IPS DF 19.7 (cell line): ENCODE data around the gene SKA1.
A peak's percentile ranks its signal among the peaks of the same experiment; 100 is the strongest.

ENCODE experiments used
- DNase-seq: peaks from one replicate; pipeline ENCODE4 v3.0.0-alpha.2; 2013; ENCODE audit warnings: low read depth, low spot score

Gene SKA1, protein sequence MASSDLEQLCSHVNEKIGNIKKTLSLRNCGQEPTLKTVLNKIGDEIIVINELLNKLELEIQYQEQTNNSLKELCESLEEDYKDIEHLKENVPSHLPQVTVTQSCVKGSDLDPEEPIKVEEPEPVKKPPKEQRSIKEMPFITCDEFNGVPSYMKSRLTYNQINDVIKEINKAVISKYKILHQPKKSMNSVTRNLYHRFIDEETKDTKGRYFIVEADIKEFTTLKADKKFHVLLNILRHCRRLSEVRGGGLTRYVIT

DNA sequence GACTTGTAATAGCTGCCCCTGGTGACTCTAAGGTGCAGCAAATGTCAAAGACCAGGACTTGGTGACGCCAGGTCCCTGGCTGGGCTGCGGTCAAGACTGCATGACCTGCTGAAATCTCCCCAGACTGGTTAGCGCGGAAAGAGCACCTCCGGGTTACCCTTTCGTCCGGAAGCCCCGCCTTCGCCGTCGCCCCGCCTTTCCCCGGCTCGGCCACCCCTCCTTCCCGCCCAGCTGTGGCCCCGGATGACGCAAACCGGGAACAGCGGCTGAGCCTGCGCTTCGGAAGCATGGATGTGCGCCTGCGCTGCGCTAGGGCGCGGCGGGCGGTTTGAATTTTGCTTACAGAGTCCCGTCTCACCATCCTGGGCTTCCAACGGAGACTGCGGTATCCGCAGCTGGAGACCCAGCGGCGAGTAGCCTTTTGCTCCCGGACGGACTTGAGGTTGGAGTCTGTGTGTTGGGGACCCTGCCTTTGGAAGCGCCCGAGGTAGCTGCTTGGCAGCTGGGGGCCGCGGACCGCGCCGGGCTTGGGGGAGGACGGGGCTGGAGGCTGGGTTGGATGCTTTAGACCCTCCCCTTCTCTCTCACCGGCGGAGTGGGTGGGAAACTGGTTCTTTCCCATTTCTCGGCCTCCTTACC is at the start of gene SKA1:
TSS of gene SKA1 (plus strand) at position 294 of the 639 bp plus-strand sequence. CDS start 785 bp downstream, outside the sequence.
- DNase-seq = peak; percentile 86

DNA sequence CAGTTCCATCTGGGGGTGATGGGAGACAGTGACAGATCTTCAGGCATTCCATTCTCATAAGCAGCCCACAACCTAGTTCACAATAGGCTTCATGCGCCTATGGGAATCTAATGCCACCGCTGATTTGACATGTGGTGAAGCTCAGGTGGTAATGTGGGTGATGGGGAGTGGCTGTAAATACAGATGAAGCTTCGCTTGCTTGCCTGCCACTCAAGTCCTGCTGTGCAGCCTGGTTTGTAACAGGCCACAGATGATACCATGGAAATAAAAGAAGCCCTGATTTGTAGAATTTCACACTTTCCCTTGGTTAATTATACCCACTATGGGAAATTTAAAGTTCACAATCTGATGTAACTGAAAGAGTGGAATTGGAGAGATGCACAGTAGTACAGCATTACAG is 46.9 kb upstream of the SKA1 start:
- DNase-seq = no peak

DNA sequence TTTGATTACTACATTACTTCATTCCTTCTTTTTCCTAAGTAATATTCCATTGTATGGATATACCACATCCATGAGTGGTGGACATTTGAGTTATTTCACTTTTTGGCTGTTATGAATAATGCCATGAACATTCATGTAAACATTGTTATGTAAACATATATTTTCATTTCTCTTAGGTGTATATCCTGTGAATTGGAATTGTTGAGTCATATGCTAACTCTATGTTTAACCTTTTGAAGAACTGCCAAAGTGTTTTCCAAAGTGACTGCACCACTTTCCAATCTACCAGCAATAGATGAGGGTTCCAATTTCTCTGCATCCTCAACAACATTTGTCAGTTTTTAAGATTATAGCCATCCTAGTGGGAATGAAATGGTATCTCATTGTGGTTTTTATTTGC is 44.7 kb upstream of the SKA1 start:
- no peak for DNase-seq

DNA sequence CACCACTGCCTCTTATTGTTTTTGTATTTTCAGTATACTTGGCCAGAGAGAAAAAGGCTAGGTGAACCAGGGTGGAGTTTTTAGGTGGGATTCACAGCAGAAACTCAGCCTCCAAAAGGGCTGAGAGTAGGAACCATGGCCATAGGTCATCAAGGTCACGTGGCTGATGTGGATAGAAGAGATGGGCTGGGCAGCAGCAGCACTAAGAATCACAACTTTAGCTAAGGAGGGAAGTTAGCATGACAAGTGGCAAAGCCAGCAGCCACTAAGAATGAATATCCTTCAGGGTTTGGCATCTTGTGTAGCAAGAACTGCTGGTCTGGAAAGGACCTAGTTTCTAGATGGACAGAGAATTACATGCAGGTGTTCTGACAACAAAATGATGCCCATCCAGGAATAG is 43.2 kb upstream of the SKA1 start:
- no peak for DNase-seq

DNA sequence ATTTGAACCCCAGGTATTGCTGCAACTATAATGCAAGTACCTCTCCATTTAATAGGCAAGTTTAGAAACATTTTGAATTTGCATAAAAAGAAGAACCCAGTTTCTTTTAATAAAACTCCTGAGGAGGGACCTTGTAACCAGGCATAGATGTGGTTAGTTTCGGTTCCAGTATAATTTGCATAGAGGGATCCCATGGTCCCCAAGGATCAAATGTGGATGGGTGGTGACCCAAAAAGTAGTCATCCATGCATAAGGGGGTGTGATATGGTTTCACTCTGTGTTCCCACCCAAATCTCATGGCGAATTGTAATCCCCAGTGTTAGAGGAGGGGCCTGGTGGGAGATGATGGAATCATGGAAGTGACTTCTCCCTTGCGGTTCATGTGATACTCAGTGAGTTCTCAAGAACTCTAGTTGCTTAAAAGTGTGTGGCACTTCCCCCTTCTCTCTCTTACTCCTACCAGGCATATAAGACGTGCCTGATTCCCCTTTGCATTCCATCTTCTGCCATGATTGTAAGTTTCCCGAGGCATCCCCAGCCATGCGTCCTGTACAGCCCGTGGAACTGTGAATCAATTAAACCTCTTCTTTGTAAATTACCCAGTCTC is 40.2 kb upstream of the SKA1 start:
- no peak for DNase-seq

DNA sequence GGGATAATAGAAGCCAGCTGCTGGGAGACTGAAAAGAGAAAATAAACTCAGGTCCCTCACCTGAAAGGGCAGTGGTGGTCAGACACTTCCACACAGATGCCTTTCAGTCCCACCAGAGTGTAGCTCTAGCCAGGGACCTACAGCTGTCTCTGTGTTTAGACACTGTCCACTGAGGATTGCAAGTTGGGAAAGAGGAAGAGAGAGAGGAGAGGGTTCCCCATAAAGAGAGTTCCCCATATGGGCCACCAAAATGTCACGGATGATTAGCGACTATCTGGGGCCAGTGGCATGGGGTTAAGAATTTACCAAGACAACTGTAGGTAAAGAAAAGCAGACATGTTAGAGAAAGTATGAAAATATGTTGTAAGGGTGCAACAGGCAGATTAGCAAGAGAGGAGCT is 36.7 kb upstream of the SKA1 start:
- no peak for DNase-seq

DNA sequence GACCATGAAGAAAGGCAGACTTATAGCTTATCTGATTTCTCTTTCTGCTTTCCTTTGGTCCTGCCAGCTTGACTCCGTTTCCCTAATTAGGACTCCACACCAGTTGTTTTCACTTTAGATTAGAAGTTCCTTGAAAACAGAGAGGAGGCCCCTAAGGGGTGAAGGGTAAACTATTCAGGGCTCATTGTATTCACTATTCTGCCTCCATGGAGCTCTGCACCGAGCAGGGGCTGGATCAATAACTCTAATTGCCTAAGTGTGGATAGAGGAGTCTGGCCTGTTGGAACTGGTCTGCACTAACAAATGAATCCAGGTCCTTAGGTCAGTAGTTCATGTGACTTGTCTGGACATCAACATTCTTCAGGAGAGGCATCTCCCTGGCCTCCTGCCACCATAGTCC is 36.1 kb upstream of the SKA1 start:
- DNase-seq = no peak

DNA sequence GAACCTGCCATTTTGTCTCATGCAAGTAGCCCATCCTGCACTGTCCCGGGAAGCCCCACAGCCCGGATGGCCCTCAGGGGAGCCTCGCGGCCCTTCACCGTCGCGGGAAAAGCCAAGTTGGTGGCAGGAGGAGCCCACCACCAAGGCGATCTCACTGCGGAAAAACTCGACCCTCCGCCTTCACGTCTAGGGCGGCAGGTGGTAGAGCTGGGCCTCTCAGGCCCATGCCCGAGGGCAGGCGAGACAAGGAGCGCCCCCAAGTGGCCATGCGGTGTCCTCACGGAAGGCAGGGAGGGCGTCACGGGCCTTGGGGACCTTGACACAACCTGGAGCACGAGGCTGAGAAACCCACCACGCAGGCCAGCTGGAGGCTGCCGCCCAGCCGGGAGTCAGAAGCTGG is 34.8 kb upstream of the SKA1 start:
- no peak for DNase-seq

DNA sequence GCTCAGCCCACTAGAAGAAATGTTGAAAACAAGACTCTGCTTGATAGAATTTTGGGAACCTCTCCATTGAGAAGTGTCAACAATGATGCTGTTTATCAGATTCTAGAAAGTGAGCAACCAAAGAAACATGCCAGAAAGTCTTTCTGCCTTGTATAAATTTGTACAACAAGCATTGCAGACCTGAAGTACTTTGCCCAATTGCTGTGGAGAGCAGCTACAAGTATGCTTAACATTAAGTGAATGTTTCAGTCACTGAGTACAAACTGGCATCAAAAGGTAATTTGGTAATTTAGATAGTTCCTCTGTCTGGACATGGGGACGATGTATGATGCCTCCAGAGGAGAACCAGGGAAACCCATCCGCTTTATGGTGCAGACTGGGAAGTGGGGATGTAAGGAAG is 33.4 kb upstream of the SKA1 start:
- DNase-seq = no peak

DNA sequence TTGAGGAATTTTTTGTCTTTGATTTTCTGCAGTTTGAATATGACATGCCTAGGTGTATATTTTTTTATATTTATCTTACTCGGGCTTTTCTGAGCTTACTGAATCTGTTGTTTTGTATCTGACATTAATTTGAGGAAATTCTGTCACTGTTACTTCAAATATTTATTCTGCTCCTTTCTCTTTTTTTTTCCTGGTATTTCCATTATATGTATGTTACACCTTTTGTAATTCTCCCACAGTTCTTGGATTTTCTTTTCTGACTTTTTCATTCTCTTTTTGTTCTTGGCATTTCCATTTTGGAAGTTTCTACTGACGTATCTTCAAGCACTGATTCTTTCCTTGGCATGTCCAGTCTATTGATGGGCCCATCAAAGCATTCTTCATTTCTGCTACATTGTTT is 24.1 kb upstream of the SKA1 start:
- no peak for DNase-seq

DNA sequence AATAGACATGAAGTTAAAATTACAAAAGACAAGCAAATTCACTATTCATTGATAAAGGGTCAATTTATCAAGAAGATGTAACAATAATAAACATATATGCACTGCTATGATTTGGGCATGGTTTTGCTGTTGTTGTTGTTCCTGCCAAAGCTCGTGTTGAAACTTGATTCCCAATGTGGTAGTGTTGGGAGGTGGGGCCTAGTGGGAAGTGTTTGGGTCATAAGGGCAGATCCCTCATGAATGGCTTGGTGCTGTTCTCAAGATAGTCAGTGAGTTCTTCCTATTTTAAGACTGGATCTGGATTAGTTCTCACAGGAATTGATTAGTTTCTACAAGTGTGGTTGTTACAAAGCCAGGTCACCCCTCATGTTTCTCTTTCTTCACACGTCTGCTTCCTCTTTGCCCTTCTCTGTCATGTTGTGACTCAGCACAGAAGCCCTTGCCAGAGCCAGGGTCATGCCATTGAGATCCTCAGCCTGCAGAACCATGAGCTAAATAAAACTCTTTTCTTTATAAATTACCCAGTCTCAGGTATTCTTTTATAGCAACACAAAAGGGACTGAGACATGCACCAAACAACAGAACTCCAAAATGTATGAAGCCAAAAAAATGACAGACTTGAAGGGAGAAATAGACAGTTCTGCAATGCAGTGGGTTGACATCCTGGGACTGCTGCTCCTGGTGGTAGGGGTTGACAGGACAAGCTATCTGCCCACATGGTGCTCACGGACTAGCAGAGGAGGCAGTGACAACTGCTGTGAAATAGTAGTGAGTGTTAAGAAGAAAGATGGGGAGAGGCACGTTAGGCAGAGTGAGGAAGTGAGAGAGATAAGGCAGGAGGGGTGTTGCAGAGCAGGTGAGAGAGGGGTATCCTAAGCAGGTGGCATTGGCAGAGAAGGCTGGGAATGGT is 18.6 kb upstream of the SKA1 start:
- DNase-seq = no peak

DNA sequence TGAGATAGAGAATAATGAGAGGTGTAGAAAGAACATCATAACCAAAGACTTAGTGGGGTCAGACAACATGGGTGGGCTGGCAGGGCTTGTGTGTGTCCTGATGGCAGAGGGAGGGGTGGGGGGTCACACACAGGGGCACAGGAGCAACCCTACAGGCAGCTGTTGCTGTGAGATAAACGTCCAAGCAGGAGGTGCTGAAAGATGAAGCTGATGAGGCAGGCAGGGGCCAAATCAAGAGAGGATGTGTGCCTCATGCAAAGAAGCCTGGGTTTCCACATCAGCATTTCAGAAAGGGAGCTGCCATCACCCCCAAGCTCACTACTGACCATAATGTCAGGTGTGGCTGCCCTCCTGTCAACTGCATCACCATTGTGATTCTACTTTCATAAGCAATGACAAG is 16.0 kb upstream of the SKA1 start:
- DNase-seq = no peak

DNA sequence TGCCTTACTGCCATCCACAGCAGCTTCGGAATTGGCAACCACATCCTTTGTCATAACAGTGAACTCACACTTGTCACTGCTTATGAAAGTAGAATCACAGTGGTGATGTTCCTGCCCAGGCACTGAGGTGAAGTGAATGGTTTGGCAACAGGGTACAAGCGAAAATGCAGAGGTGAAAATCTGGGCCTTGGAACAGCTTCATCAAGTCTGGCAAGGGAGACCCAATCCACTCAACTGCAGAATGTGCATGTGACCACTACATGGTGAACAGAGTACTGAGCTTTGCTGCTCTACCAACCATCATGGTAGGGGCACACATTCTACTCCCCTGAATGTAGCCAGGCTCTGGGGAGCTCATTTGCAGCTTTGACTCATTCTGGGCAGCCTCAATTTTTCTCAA is 15.0 kb upstream of the SKA1 start:
- no peak for DNase-seq

DNA sequence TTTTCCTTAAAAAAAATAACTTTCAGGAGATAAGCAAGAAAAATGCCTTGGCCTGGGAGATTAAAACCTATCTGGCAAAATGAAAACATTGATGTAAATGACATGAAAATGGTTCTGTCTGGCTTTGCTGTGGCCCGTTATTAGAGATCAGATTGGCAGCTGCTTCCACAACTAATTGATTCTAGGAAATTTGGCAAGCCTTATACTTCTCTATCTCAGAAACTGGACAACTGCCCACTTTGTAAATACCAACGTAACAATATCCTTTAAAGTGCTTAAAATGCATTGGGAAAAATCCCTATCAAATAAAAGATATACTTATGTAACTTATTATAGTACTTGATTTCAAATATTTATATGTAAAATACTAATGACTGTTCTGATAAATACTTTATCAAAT is 14.2 kb upstream of the SKA1 start:
- DNase-seq = no peak

DNA sequence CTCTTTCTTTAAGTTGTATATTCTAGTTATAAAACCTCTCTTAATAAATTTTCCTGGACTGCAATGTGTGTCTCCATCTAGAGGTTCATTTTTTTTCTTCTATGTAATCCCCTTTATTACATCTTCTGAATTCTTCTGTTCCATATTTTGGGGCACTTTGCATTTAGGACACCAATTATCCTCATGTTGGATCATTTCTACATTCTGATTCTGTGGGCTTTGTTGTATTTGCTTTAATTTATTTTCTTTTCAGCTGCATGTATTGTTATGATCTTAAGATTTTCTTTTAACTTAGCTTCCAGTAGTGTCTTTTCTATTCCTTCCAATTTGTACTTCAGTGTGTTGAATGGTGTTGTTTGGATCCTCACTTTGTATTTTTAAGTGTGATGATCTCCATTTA is 5.2 kb upstream of the SKA1 start:
- DNase-seq = no peak

DNA sequence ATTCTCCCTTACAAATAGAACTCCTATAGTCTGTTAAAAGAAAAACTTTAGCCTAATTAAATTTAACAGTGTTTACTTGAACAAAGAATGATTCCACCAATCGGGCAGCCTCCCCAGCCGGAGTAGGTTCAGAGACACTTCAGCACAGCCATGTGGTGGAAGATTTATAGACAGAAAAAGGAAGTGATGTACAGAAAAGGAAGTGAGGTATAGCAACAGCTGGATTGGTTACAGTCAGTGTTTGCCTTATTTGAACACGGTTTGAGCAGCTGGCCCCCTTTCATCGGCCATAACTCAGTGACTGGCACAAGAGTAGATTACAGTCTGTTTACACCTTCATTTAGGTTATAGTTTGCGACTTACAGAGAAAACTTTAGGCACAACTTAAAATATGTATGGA is 2.1 kb upstream of the SKA1 start:
- no peak for DNase-seq

DNA sequence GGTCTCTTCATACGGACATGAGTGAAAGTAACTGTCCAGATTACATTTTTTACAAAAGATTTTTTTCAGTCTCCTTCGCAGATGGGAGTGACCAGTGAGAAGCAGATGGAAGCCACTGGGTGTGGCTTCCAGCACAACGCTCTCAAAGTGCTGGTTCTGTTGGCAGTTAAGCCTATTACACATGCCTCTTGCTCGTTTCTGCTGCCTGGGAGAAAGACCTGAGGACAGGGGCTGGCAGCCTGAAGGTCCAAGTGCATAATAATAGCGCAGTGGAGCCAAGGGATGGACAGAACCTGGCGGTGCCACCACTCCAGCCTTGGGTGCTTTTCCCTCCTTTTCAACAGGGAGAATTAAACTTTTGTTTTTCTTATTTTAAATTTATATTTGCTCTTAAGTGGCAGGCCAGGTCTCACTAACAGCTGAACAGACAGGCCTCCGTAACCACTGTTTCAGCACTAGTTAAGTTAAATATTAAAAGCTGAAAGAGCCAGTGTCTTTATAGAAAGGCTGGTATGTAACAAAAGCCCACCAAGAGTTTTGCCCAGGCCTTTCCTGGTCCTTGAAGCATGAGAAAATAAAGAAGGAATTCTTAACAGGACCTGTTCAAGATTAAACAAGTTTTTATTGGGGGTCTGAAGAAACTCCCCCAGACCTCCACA is 1.2 kb upstream of the SKA1 start:
- no peak for DNase-seq

DNA sequence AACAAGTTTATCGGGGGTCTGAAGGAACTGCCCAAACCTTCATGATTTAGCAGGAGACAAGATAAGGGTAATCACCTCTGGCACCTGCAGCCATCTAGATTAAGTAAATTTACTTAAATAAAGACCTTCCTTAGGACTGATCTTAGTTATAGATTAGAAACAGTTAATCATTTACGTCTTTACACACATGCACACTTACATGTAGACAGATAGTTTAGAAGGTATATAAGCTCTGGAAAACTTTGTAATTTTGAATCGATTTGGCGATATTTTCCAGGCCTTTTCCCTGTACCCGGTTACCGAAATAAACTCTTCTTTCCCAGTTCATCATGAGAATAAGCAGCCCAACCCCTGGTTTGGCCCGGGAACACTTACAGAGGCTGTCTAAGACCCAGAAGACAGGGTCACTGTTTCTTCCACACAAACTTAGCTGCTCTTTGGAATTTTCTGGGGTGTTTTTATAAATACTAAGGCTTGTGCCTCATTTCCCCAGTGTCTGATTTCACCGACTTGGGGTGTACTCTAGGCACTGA is 560 bp upstream of the SKA1 start:
- DNase-seq = no peak

DNA sequence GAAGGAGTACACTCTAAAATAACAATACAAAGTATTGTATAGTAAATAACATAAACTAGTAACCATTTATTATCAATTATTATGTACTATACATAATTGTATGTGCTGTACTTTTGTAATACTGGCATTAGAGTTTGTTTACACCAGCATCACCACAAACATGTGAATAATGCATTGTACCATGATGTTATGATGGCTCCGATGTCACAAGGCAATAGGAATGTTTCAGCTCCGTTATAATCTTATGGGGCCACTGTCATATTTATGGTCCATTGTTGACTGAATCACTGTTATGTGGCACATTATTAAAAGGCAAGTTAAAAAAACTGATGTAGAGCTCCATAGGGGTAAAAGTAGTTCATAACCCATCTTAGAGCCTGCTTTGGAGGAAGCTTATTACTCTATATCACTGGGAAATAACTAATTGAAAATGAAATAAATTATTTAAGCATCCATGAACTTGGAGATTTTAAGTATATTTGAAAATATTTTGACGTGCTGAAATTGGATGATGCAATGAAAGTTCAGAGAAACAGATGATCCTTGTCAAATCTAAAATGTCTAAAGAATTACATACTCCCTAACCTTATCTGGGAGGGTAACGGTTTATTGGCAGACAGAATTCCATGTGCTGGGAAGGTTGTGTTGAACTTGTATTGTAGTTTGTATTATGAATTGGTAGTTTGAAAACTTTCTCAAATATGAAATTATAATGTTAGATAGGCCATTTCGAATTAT is 2.4 kb downstream of the SKA1 start:
- no peak for DNase-seq

DNA sequence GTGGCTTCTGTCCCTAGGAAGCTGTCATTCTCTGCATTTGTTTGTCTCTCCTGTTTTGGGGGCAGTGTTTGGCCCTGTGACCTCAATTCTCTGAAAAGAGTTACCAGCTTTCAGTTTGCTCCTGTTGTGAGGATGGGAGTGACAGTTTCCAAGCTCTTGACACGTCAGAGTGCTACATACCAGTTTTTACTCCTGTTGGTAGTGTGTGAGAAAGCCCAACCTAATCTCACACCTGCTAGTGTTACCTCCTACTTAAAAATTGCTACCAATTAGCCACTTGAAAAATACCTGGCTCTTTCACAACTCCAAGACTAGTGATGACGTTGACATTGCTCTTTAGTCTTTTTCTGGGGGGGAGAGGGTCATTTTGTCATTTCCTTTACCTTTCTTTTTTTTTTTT is 14.1 kb downstream of the SKA1 start:
- no peak for DNase-seq

DNA sequence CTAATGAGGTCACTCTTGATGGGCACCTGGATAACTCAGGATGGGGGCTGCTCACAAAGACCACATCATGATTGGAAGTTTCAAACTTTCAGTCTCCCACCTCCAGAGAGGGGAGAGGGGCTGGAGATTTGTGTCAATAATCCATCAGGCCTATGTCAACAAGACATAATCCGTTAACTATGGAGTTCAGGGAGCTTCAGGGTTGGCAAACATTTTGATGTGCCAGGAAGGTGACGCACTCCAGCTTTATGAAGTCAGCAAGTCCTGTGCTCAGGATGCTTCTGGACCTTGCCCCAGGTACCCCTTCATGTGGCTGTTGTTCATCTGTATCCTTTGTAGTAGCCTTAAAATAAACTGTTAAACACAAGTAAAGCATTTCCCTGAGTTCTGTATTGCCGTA is 19.0 kb downstream of the SKA1 start:
- DNase-seq = no peak
